ENCODE results near the gene NAA40.
"Not testable (repeated sequence)": the region's sequence is repeated elsewhere in the genome, so short reads cannot be mapped to it uniquely, and the experiment has no call there.

The NAA40 gene

DNA sequence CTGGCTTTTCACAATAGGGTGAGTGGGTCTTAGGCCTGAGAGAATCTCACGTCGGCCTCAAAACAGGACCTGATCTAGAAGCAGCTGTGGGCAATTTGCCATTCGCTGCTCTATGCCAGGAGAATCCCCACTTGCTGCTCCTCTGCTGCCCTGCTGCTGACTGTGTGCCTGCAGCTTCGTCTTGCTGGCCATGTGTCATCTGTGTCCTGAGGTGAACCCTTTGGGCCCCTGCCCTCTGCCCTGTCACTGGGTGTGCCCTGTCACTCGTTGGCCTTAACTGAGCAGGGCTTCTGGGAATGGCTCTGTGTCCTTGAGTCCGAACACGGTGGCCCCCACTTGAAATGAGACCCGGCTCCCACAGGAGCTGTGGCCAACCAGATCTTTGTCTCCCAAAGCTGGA, 6.2 kb downstream of the NAA40 start:
- Histone ChIP-seq H3K4me3 (ENCODE audit: low read length) (no peak overlapping the region), H3K36me3 (ENCODE audit: control insufficient read depth, low read depth, low read length) (peaks cover 21% of the 10 kb centered on the region), H3K4me1 (ENCODE audit: control insufficient read depth, low read depth, low read length) (no peaks in the 10 kb centered on the region), H3K27ac (ENCODE audit: low read length) (no peak overlapping the region), H3K9me3 (ENCODE audit: control insufficient read depth, low read depth, low read length) (no peaks in the 10 kb centered on the region), H3K9ac (ENCODE audit: low read length) (no peak overlapping the region), H3K27me3 (ENCODE audit: control insufficient read depth, insufficient read depth, low read length) (no peaks in the 10 kb centered on the region)

DNA sequence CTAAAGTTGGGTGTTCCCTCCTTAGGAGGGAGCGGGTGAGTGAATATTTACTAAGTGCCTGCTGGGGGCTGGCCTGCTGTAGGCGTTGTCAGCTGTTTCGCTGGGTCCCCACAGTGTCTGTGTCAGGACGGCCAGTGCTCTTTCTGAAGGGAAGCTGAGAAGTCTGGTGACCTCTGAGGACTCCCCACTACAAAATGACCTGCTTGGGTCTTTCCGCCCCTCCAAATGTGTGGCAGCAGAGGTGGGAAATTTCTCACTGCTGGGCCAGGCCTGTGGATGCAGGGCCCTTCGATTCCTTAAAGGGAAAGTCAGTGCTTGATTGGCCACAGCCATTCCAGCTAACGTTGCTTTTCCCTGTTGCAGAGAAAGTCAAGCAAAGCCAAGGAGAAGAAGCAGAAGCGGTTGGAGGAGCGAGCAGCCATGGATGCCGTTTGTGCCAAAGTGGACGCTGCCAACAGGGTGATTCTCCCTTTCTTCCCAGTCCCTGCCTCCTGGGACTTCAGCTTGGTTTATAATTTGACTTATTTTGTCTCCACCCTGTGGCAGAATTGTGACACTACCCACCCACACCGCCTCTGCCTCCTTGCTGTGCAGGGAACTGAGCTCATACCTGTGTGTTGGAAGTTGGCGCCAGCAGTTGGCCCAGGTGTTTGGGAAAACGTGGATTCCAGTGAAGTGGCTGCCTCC, 6.8 kb downstream of the NAA40 start:
- no peaks in the 10 kb centered on the region for H3K9me3 ChIP-seq (ENCODE audit: control insufficient read depth, low read depth, low read length)
- no peaks in the 10 kb centered on the region for H3K27me3 ChIP-seq (ENCODE audit: control insufficient read depth, insufficient read depth, low read length)
- H3K4me1 ChIP-seq (ENCODE audit: control insufficient read depth, low read depth, low read length) = no peaks in the 10 kb centered on the region
- H3K27ac ChIP-seq (ENCODE audit: low read length) = no peak overlapping the region
- H3K4me3 ChIP-seq (ENCODE audit: low read length) = no peak overlapping the region
- H3K36me3 ChIP-seq (ENCODE audit: control insufficient read depth, low read depth, low read length) = peaks cover 21% of the 10 kb centered on the region
- no peak overlapping the region for H3K9ac ChIP-seq (ENCODE audit: low read length)

DNA sequence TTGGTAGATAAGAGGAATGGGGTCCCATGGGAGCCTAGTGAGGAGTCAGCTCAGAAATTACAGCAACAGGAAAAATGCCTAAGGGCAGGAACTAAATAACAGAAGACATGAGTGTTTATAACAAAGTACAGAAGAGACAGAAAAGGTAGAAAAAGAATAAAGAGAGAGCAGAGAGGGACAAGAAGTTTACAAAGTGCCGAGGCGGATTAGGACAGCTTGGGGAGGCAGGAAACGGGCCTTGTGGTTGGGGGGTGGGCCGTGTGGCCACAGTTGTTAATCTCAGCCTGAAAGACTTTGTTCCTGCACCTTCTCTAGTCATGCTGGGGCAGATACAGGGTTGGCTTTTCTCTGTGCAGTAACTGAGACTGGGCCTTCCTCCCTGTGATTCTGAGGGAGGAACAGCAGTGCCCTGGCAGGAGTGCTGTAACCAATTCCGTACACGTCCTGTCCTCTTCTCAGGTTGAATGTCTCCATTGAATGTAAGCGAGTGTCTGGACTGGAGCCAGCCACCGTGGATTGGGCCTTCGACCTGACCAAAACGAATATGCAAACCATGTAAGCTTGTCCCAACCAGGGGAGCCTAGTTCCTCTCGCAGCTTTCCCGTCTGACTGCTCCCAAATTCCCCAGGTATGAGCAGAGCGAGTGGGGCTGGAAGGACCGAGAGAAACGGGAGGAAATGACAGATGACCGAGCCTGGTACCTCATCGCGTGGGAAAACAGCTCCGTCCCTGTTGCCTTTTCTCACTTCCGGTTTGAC, 13.2 kb downstream of the NAA40 start:
- no peak overlapping the region for H3K9ac ChIP-seq (ENCODE audit: low read length)
- H3K4me1 ChIP-seq (ENCODE audit: control insufficient read depth, low read depth, low read length) = no peaks in the 10 kb centered on the region
- H3K36me3 ChIP-seq (ENCODE audit: control insufficient read depth, low read depth, low read length) = peaks cover 51% of the 10 kb centered on the region
- H3K9me3 ChIP-seq (ENCODE audit: control insufficient read depth, low read depth, low read length) = no peaks in the 10 kb centered on the region
- H3K27me3 ChIP-seq (ENCODE audit: control insufficient read depth, insufficient read depth, low read length) = no peaks in the 10 kb centered on the region
- no peak overlapping the region for H3K4me3 ChIP-seq (ENCODE audit: low read length)
- H3K27ac ChIP-seq (ENCODE audit: low read length) = no peak overlapping the region

DNA sequence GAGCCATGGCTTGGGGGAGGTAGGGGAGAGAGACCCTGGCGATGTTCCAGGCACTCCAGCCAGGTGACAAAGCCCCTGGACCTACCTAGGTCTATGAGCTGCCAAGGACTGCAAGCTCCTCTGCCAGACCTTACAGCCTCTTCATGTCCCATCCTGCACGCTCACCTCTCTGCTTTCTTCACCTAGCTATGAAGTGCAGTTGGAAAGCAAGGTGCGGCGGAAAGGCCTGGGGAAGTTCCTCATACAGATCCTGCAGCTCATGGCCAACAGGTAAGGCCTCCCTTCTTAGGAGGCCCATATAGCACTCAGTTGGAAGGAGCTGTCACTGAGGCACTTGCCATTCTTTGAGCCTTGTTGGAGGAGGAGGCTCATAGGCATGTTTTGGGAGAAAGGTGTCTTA, 13.8 kb downstream of the NAA40 start:
- Histone ChIP-seq H3K4me3 (ENCODE audit: low read length) (no peak overlapping the region), H3K9ac (ENCODE audit: low read length) (no peak overlapping the region), H3K9me3 (ENCODE audit: control insufficient read depth, low read depth, low read length) (no peaks in the 10 kb centered on the region), H3K36me3 (ENCODE audit: control insufficient read depth, low read depth, low read length) (peaks cover 52% of the 10 kb centered on the region), H3K27ac (ENCODE audit: low read length) (no peak overlapping the region), H3K27me3 (ENCODE audit: control insufficient read depth, insufficient read depth, low read length) (no peaks in the 10 kb centered on the region), H3K4me1 (ENCODE audit: control insufficient read depth, low read depth, low read length) (no peaks in the 10 kb centered on the region)

DNA sequence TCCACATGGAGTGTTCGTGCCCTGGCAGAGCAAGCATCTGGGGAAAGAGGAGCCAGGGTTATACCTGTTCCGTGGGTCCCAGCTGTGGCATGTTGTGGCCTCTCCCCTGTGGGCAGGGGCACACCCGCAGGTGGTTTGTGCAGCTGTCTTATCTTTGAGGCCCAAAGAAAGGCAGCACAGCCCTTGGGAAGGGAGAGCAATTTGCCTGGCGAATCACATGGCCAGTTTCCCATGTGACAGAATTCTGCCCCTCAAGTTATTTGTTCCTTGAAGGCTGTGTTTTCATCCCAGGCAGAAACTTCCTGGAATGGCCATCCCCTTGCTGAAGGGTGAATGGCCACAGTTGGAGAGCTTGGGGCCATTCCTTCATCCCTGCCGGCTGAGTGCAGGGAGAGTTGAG, 19.2 kb downstream of the NAA40 start:
- no peaks in the 10 kb centered on the region for H3K27me3 ChIP-seq (ENCODE audit: control insufficient read depth, insufficient read depth, low read length)
- H3K9ac ChIP-seq (ENCODE audit: low read length) = no peak overlapping the region
- H3K27ac ChIP-seq (ENCODE audit: low read length) = no peak overlapping the region
- no peaks in the 10 kb centered on the region for H3K9me3 ChIP-seq (ENCODE audit: control insufficient read depth, low read depth, low read length)
- H3K4me1 ChIP-seq (ENCODE audit: control insufficient read depth, low read depth, low read length) = no peaks in the 10 kb centered on the region
- H3K36me3 ChIP-seq (ENCODE audit: control insufficient read depth, low read depth, low read length) = peaks cover 38% of the 10 kb centered on the region
- no peak overlapping the region for H3K4me3 ChIP-seq (ENCODE audit: low read length)

DNA sequence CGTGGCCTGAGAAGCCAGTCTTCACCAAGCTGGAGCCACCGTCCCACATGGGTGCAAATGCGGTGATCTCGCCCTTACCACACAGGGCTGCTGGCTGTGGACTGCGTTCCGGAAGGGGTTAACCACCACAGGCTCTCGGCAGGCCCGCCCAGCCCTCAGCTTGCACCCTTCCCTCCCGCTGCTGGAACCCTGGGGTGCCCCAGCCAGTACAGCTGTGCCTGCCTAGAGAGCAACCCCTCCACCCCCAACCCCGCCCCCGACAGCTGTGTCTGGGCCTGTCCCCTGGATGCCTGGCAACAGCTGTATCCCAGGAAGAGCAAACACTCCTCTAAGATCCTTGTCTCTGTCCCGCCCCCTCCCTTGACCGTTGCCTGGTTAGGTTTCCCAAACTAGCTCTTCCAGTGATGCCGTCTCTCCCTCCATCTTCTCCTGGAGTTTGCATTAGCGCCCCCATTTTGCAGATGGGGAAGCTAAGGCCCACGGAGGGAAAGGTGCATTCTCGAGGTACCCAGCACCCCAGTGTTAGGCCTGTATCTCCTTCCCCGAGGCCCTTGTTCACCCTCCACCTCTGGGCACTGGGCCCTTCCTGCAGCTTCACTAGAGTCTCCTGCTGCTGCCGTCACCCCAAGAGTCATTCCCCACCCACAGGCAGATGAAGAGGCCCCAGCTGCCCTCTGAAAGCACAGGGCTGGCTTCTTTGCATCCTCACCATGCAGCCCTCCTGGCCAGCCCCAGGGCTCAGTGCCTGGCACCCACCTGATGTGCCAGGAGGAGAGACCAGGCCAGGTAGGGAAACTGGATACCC, 23.0 kb downstream of the NAA40 start:
- no peaks in the 10 kb centered on the region for H3K9me3 ChIP-seq (ENCODE audit: control insufficient read depth, low read depth, low read length)
- H3K27me3 ChIP-seq (ENCODE audit: control insufficient read depth, insufficient read depth, low read length) = peaks cover 12% of the 10 kb centered on the region
- no peak overlapping the region for H3K9ac ChIP-seq (ENCODE audit: low read length)
- H3K27ac ChIP-seq (ENCODE audit: low read length) = no peak overlapping the region
- no peaks in the 10 kb centered on the region for H3K4me1 ChIP-seq (ENCODE audit: control insufficient read depth, low read depth, low read length)
- H3K4me3 ChIP-seq (ENCODE audit: low read length) = no peak overlapping the region
- H3K36me3 ChIP-seq (ENCODE audit: control insufficient read depth, low read depth, low read length) = peaks cover 4% of the 10 kb centered on the region

DNA sequence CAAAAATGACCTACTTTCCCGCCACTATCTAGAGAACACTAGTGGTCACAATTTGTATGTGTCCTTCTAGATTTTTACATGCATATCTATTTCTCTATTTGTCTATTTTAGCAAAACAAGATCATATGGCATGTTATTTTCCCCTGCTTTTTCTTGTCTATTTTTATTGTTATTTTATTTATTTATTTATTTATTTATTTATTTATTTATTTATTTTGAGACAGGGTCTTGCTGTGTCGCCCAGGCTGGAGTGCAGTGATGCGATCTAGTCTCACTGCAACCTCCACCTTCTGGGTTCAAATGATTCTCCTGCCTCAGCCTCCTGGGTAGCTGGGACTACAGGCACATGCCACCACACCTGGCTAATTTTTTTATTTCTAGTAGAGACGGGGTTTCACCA, 25.1 kb downstream of the NAA40 start:
- not testable (repeated sequence) for H3K36me3 ChIP-seq (ENCODE audit: control insufficient read depth, low read depth, low read length); H3K27ac ChIP-seq (ENCODE audit: low read length); H3K4me3 ChIP-seq (ENCODE audit: low read length); H3K9ac ChIP-seq (ENCODE audit: low read length); H3K4me1 ChIP-seq (ENCODE audit: control insufficient read depth, low read depth, low read length); H3K9me3 ChIP-seq (ENCODE audit: control insufficient read depth, low read depth, low read length)
- H3K27me3 ChIP-seq (ENCODE audit: control insufficient read depth, insufficient read depth, low read length) = peaks cover 17% of the 10 kb centered on the region

DNA sequence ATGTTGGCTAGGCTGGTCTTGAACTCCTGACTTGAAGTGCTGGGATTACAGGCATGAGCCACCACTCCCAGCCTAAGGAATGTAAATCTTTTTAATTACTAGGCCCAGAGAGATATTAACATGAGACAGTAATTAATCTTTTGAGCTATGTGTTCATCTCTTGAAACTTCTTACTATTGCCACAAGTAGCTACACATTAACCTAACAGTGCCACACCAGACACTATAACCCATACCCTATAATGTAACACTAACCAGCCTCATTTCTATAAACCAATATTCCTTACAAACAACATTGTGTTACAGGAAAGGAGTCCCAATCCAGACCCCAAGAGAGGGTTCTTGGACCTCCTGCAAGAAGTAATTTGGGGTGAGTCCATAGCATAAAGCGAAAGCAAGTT, 27.6 kb downstream of the NAA40 start:
- Histone ChIP-seq H3K4me3 (ENCODE audit: low read length) (no peak overlapping the region), H3K27ac (ENCODE audit: low read length) (no peak overlapping the region), H3K4me1 (ENCODE audit: control insufficient read depth, low read depth, low read length) (no peaks in the 10 kb centered on the region), H3K9me3 (ENCODE audit: control insufficient read depth, low read depth, low read length) (no peaks in the 10 kb centered on the region), H3K27me3 (ENCODE audit: control insufficient read depth, insufficient read depth, low read length) (peaks cover 39% of the 10 kb centered on the region), H3K36me3 (ENCODE audit: control insufficient read depth, low read depth, low read length) (no peaks in the 10 kb centered on the region), H3K9ac (ENCODE audit: low read length) (no peak overlapping the region)

DNA sequence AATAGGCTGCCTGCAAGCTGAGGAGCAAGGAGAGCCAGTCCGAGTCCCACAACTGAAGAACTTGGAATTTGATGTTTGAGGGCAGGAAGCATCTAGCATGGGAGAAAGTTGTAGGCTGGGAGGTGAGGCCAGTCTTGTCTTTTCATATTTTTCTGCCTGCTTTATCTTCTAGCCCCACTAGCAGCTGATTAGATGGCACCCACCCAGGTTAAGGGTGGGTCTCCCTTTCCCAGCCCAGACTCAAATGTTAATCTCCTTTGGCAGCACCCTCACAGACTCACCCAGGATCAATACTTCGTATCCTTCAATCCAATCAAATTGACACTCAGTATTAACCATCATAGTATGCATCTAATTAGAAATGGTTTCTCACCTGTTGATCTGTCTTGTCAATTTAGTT, 30.7 kb downstream of the NAA40 start:
- Histone ChIP-seq H3K4me1 (ENCODE audit: control insufficient read depth, low read depth, low read length) (no peaks in the 10 kb centered on the region), H3K9me3 (ENCODE audit: control insufficient read depth, low read depth, low read length) (no peaks in the 10 kb centered on the region), H3K9ac (ENCODE audit: low read length) (no peak overlapping the region), H3K27me3 (ENCODE audit: control insufficient read depth, insufficient read depth, low read length) (peaks cover 44% of the 10 kb centered on the region), H3K4me3 (ENCODE audit: low read length) (no peak overlapping the region), H3K36me3 (ENCODE audit: control insufficient read depth, low read depth, low read length) (no peaks in the 10 kb centered on the region), H3K27ac (ENCODE audit: low read length) (no peak overlapping the region)

DNA sequence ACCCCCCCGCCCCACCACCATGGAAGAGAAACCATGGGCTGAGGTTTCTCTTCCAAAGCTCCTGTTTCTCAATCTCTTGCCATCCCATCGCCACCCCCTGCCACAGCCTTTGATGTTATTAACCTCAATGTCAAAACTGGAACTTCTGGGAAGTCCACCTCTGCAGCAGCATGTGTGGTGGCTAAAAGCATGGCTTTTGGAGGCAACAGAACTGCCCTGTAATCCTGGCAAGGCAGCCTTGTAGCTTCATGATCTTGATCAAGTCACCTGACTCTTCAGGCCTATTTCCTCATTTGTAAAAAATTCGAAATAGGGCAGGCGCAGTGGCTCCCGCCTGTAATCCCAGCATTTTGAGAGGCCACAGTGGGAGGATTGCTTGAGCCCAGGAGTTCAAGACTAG, 32.1 kb downstream of the NAA40 start:
- peaks cover 32% of the 10 kb centered on the region for H3K27me3 ChIP-seq (ENCODE audit: control insufficient read depth, insufficient read depth, low read length)
- H3K9ac ChIP-seq (ENCODE audit: low read length) = no peak overlapping the region
- H3K27ac ChIP-seq (ENCODE audit: low read length) = no peak overlapping the region
- no peak overlapping the region for H3K4me3 ChIP-seq (ENCODE audit: low read length)
- peaks cover 3% of the 10 kb centered on the region for H3K4me1 ChIP-seq (ENCODE audit: control insufficient read depth, low read depth, low read length)
- H3K36me3 ChIP-seq (ENCODE audit: control insufficient read depth, low read depth, low read length) = no peaks in the 10 kb centered on the region
- no peaks in the 10 kb centered on the region for H3K9me3 ChIP-seq (ENCODE audit: control insufficient read depth, low read depth, low read length)

DNA sequence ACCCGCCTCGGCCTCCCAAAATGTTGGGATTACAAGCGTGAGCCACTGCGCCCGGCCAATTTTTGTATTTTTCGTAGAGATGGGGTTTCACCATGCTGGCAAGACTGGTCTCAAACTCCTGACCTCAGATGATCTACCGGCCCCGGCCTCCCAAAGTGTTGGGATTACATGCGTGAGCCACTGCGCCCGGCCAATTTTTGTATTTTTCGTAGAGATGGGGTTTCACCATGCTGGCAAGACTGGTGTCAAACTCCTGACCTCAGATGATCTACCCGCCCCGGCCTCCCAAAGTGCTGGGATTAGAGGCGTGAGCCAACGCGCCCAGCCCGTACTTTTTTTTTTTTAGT, 35.1 kb downstream of the NAA40 start:
- H3K9ac ChIP-seq (ENCODE audit: low read length); H3K9me3 ChIP-seq (ENCODE audit: control insufficient read depth, low read depth, low read length); H3K36me3 ChIP-seq (ENCODE audit: control insufficient read depth, low read depth, low read length); H3K4me3 ChIP-seq (ENCODE audit: low read length); H3K27ac ChIP-seq (ENCODE audit: low read length): not testable (repeated sequence)
- peaks cover 23% of the 10 kb centered on the region for H3K4me1 ChIP-seq (ENCODE audit: control insufficient read depth, low read depth, low read length)
- H3K27me3 ChIP-seq (ENCODE audit: control insufficient read depth, insufficient read depth, low read length) = peaks cover 27% of the 10 kb centered on the region
